Measurements from ENCODE around the gene NUDT14. TPM values are rescaled to one million over a fixed set of nuclear protein-coding genes. Genes with fewer than 3 reads are reported as not detected.

Gene NUDT14
- total and polyA plus RNA-seq, 2 of the 8 experiments (the other 6 are each of a cell fraction or from before 2014, with no cell fraction given), result 25.5 to 33.3 TPM

- Histone ChIP-seq H2BK15ac (ENCODE audit: low read length) (no peak overlapping the region; the same call in 1 of the 2 replicates), H3K4me2 (ENCODE audit: insufficient read depth in 1 of 2, low read depth in 2 of 2, low read length in 2 of 2) (no peak overlapping the region), H2BK12ac (ENCODE audit: low read depth, low read length) (no peak overlapping the region), H3K56ac (replicated peaks; ENCODE audit: insufficient read length, low read depth, low read length) (no peak overlapping the region), H3K18ac (ENCODE audit: extremely low read depth, low read length) (no peak overlapping the region), H2BK120ac (replicated peaks; ENCODE audit: low read depth, low read length) (no peak overlapping the region), H2AFZ (ENCODE audit: low read length) (no peak overlapping the region), H2BK5ac (ENCODE audit: low read depth, low read length) (no peak overlapping the region), H3K27ac (ENCODE audit: low read depth, low read length) (no peak overlapping the region), H3K14ac (ENCODE audit: insufficient read length) (no peak overlapping the region), H3K23ac (ENCODE audit: insufficient read length) (no peak overlapping the region), H3K4me3 (ENCODE audit: extremely low read depth in 1 of 4, insufficient read depth in 2 of 4, low read depth in 3 of 4, low read length in 4 of 4) (no peak overlapping the region), H3K27me3 (replicated peaks in 1 of 4; ENCODE audit: control insufficient read depth in 3 of 4, extremely low read depth in 1 of 4, insufficient read depth in 3 of 4, low read length in 3 of 4) (no peaks in the 10 kb centered on the region), H4K8ac (ENCODE audit: extremely low read depth, insufficient read depth, low read length) (peak overlapping the region; percentile 77; the same call in 1 of the 2 replicates), H4K20me1 (replicated peaks in 1 of 2; ENCODE audit: control insufficient read depth in 1 of 2, insufficient read depth in 2 of 2, low read length in 2 of 2) (peaks cover 0 to 5% of the 10 kb centered on the region in 2 experiments), H3K79me1 (ENCODE audit: low read depth, low read length) (peaks cover 4% of the 10 kb centered on the region; the same call in 1 of the 2 replicates), H2BK20ac (ENCODE audit: low read length) (no peak overlapping the region), H4K5ac (ENCODE audit: insufficient read length, low read depth, low read length) (no peak overlapping the region), H3K23me2 (ENCODE audit: low read depth, low read length) (0 out of 2 replicates have a peak, but pooled peaks cover 2% of the 10 kb centered on the region), H3K9ac (replicated peaks in 1 of 4; ENCODE audit: extremely low read depth in 1 of 4, low read depth in 3 of 4, low read length in 3 of 4) (no peak overlapping the region), H3K4ac (replicated peaks; ENCODE audit: insufficient read length, low read depth, low read length) (no peak overlapping the region), H2AK5ac (ENCODE audit: low read depth, low read length) (no peak overlapping the region), H3K4me1 (replicated peaks in 1 of 4; ENCODE audit: control insufficient read depth in 3 of 4, insufficient read depth in 4 of 4, low read length in 3 of 4) (peaks cover 0 to 6% (median 0%) of the 10 kb centered on the region in 4 experiments; a peak in 5 of 7 replicates), H3K9me3 (ENCODE audit: insufficient read depth in 2 of 2, low read depth in 1 of 2, low read length in 1 of 2) (no peaks in the 10 kb centered on the region), H3K36me3 (ENCODE audit: control insufficient read depth in 2 of 4, insufficient read depth in 4 of 4, low read length in 3 of 4) (no peaks in the 10 kb centered on the region), H4K91ac (replicated peaks; ENCODE audit: insufficient read length, low read length) (no peak overlapping the region), H3K79me2 (ENCODE audit: control insufficient read depth in 1 of 2, insufficient read depth in 2 of 2, low read length in 2 of 2) (no peaks in the 10 kb centered on the region)
- ChIA-PET POLR2A (ENCODE audit: partially characterized antibody) (no interaction called here), CTCF (ENCODE audit: partially characterized antibody) (interaction anchor here (0.7 to 2.6 kb wide), 2 partner anchors 8 to 43 kb away, joined by 3 to 12 read pairs; no protein-coding TSS in a partner anchor)
- FAIRE-seq (no peak), DNase-seq (ENCODE audit: low read depth in 1 of 2, low spot score in 2 of 2) (no peak)
- TF ChIP-seq ASH2L (IDR thresholded peaks at IDR 0.05; ENCODE audit: low read length) (no peak), CREB1 (IDR thresholded peaks at IDR 0.05) (no peak), SP1 (IDR thresholded peaks at IDR 0.05; ENCODE audit: low read depth, low read length) (no peak), SIX5 (IDR thresholded peaks at IDR 0.05; ENCODE audit: low read depth, low read length) (no peak), RBBP5 (IDR thresholded peaks at IDR 0.05; ENCODE audit: borderline replicate concordance, low read depth, low read length) (no peak), SP2 (IDR thresholded peaks at IDR 0.05; ENCODE audit: low read length) (no peak), GTF2F1 (IDR thresholded peaks at IDR 0.05; ENCODE audit: borderline replicate concordance, low read depth, low read length) (no peak), POU5F1 (IDR thresholded peaks at IDR 0.05; ENCODE audit: low read depth, low read length) (no peak), TAF7 (optimal IDR thresholded peaks at IDR 0.05; ENCODE audit: borderline replicate concordance, low read depth, low read length) (no peak), JUN (IDR thresholded peaks at IDR 0.05; ENCODE audit: low read depth, low read length) (no peak)
- TF ChIP-seq, protein P1, sequence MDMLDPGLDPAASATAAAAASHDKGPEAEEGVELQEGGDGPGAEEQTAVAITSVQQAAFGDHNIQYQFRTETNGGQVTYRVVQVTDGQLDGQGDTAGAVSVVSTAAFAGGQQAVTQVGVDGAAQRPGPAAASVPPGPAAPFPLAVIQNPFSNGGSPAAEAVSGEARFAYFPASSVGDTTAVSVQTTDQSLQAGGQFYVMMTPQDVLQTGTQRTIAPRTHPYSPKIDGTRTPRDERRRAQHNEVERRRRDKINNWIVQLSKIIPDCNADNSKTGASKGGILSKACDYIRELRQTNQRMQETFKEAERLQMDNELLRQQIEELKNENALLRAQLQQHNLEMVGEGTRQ (IDR thresholded peaks at IDR 0.05; ENCODE audit: low read length), result no peak
- whole genome bisulfite sequencing, 2 experiments (ENCODE audit: extremely low coverage in 1 of 2, insufficient coverage in 1 of 2, insufficient read length in 1 of 2, insufficient replicate concordance in 2 of 2, low coverage in 1 of 2, low lambda C conversion rate in 2 of 2, missing lambda C conversion rate in 1 of 2), result 96% methylated on average over 12 of the region's 15 CpGs; no CpG with 5 or more reads in 1 of the 2 experiments
Observed at GRCh38 chr14:105157872-105158271, 23.2 kb downstream of the NUDT14 start.
